BLaER1 treated with 17β-estradiol and CSF1 and Interleukin-3, amounts not matched to agents 10 nM and 100 nM (cell line): ENCODE results near the gene NPEPL1.

Experiments used
- H3K27ac ChIP-seq, 11 experiments: shearing (Covaris generic); formaldehyde crosslinking; 2 replicates each; pipeline ENCODE4 v1.8.1; 2022
- H3K27me3 ChIP-seq, 11 experiments: shearing (Covaris generic); formaldehyde crosslinking; 2 replicates each; pipeline ENCODE4 v1.8.1; 2022
- H3K36me3 ChIP-seq, 11 experiments: shearing (Covaris generic); formaldehyde crosslinking; 2 replicates each; pipeline ENCODE4 v1.8.1; 2022
- H3K4me1 ChIP-seq, 10 experiments: shearing (Covaris generic); formaldehyde crosslinking; 2 replicates each; pipeline ENCODE4 v1.8.1; 2022
- H3K4me2 ChIP-seq, 11 experiments: shearing (Covaris generic); formaldehyde crosslinking; 2 replicates each; pipeline ENCODE4 v1.8.1; 2022
- H3K4me3 ChIP-seq, 10 experiments: shearing (Covaris generic); formaldehyde crosslinking; 2 replicates each; pipeline ENCODE4 v1.8.1; 2022
- H3K9ac ChIP-seq, 11 experiments: shearing (Covaris generic); formaldehyde crosslinking; 2 replicates each; pipeline ENCODE4 v1.8.1; 2022
- H3K9me3 ChIP-seq, 11 experiments: shearing (Covaris generic); formaldehyde crosslinking; replicated peaks in 1 of 11; 2 replicates each; pipeline ENCODE4 v1.8.1; 2022
- H4K20me1 ChIP-seq, 11 experiments: shearing (Covaris generic); formaldehyde crosslinking; 2 replicates each; pipeline ENCODE4 v1.8.1; 2022
- Cebpa-rat ChIP-seq, 11 experiments: shearing (Covaris generic); IDR thresholded peaks; 2 replicates each; pipeline ENCODE4 v1.8.1; 2022

NPEPL1 gene

DNA sequence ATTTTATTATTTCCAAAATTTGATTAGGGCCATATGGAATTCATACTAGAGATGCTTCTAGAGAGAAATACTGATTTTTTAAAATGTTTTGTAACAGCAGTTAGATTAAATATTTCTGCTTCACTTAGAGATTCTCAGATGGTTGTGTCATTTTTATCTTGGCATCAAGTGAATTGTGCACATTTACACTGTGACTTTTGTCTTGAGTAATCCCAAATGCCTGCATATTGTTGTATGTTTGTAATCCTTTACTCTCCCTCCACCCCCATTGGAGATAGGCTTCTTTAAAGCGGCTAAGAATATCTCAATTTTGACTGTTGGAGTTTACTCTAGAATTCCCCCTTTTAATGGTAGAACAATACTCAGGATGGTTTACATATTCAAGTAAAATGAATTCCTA is 22.5 kb upstream of the NPEPL1 start:
- no peak overlapping the region for H3K9ac ChIP-seq
- H3K4me1 ChIP-seq, result peaks cover 0 to 9% (median 0%) of the 10 kb centered on the region in 10 experiments; a peak in 7 of 20 replicates
- no peak overlapping the region for H3K4me3 ChIP-seq
- no peaks in the 10 kb centered on the region for H3K27me3 ChIP-seq
- H3K27ac ChIP-seq, result no peak overlapping the region
- H3K9me3 ChIP-seq, result no peaks in the 10 kb centered on the region
- TF ChIP-seq Cebpa-rat (IDR thresholded peaks at IDR 0.05), result no peak
- no peak overlapping the region for H3K4me2 ChIP-seq
- peaks cover 81 to 100% (median 91%) of the 10 kb centered on the region in 11 experiments for H3K36me3 ChIP-seq
- peaks cover 34 to 75% (median 59%) of the 10 kb centered on the region in 11 experiments; a peak in 21 of 22 replicates for H4K20me1 ChIP-seq

DNA sequence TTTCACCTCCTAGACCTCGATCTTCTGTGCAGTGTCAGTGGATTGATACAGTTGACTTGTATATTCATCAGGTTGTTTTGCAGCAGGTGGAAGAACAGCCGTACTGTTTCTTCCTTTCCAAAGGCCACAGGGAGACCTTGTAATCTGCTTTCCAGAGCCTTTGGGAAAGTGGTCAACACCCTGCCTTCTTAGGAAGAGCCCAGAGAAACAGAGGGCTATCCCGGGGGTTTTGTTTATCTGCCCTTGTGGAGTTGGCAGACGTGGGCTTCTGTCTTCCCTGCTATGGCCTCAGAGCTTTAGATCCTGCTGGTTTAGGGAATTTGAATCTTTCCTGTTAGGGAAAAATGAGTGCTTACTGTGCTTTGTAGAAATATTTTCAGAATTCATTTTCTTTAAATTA is 21.9 kb upstream of the NPEPL1 start:
- Histone ChIP-seq H3K9ac (no peak overlapping the region), H3K4me1 (peaks cover 0 to 9% (median 0%) of the 10 kb centered on the region in 10 experiments; a peak in 7 of 20 replicates), H4K20me1 (peaks cover 33 to 70% (median 57%) of the 10 kb centered on the region in 11 experiments; a peak in 21 of 22 replicates), H3K4me3 (no peak overlapping the region), H3K27ac (no peak overlapping the region), H3K27me3 (no peaks in the 10 kb centered on the region), H3K36me3 (peaks cover 85 to 100% (median 91%) of the 10 kb centered on the region in 11 experiments), H3K9me3 (no peaks in the 10 kb centered on the region), H3K4me2 (no peak overlapping the region)
- no peak for TF ChIP-seq Cebpa-rat (IDR thresholded peaks at IDR 0.05)

GRCh38 chr20:58673119-58673518 is 19.5 kb upstream of the NPEPL1 start:
- Histone ChIP-seq H3K9me3 (no peaks in the 10 kb centered on the region), H3K27ac (no peak overlapping the region), H3K4me2 (no peak overlapping the region), H4K20me1 (peaks cover 11 to 54% (median 32%) of the 10 kb centered on the region in 11 experiments; a peak in 20 of 22 replicates), H3K36me3 (peaks cover 88 to 100% (median 94%) of the 10 kb centered on the region in 11 experiments), H3K27me3 (no peaks in the 10 kb centered on the region), H3K4me1 (peaks cover 0 to 9% (median 0%) of the 10 kb centered on the region in 10 experiments; a peak in 7 of 20 replicates), H3K4me3 (no peak overlapping the region), H3K9ac (no peak overlapping the region)
- TF ChIP-seq Cebpa-rat (IDR thresholded peaks at IDR 0.05), result no peak

GRCh38 chr20:58675146-58675584 is 17.4 kb upstream of the NPEPL1 start:
- Histone ChIP-seq H3K4me2 (no peak overlapping the region), H3K9me3 (no peaks in the 10 kb centered on the region), H3K27me3 (no peaks in the 10 kb centered on the region), H3K27ac (no peak overlapping the region), H3K4me3 (no peak overlapping the region), H3K9ac (no peak overlapping the region), H3K4me1 (no peaks in the 10 kb centered on the region), H4K20me1 (peaks cover 0 to 40% (median 20%) of the 10 kb centered on the region in 11 experiments; a peak in 16 of 22 replicates), H3K36me3 (peaks cover 89 to 100% (median 96%) of the 10 kb centered on the region in 11 experiments)
- TF ChIP-seq Cebpa-rat (IDR thresholded peaks at IDR 0.05), result no peak

GRCh38 chr20:58675641-58676040 is 17.0 kb upstream of the NPEPL1 start:
- Histone ChIP-seq H3K9ac (no peak overlapping the region), H4K20me1 (peaks cover 0 to 40% (median 18%) of the 10 kb centered on the region in 11 experiments; a peak in 16 of 22 replicates), H3K4me3 (no peak overlapping the region), H3K27ac (no peak overlapping the region), H3K27me3 (no peaks in the 10 kb centered on the region), H3K4me2 (no peak overlapping the region), H3K9me3 (no peaks in the 10 kb centered on the region), H3K4me1 (no peaks in the 10 kb centered on the region), H3K36me3 (peaks cover 89 to 100% (median 96%) of the 10 kb centered on the region in 11 experiments)
- TF ChIP-seq Cebpa-rat (IDR thresholded peaks at IDR 0.05), result no peak

DNA sequence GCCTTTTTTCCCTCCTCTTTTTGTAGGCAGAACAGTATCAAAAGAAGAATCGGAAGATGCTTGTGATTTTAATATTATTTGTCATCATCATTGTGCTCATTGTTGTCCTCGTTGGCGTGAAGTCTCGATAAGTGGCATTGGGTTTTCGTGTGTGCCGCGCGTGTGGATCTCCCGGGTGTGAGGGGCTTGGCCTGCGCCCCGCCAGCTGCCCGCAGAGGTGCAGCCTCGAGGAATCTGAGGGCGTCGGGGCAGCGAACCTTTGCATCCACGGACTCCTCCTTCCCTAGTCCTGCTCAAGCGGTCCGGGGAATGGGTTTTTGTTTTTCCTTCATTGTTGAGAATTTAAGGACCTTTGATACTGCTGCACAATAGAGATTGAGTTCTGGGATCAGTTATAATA is 16.4 kb upstream of the NPEPL1 start:
- no peak for TF ChIP-seq Cebpa-rat (IDR thresholded peaks at IDR 0.05)
- H4K20me1 ChIP-seq, result peaks cover 0 to 36% (median 14%) of the 10 kb centered on the region in 11 experiments; a peak in 14 of 22 replicates
- peaks cover 87 to 100% (median 94%) of the 10 kb centered on the region in 11 experiments for H3K36me3 ChIP-seq
- H3K27ac ChIP-seq, result no peak overlapping the region
- no peaks in the 10 kb centered on the region for H3K27me3 ChIP-seq
- H3K4me2 ChIP-seq, result no peak overlapping the region
- H3K9ac ChIP-seq, result no peak overlapping the region
- H3K9me3 ChIP-seq, result no peaks in the 10 kb centered on the region
- no peak overlapping the region for H3K4me3 ChIP-seq
- H3K4me1 ChIP-seq, result no peaks in the 10 kb centered on the region

DNA sequence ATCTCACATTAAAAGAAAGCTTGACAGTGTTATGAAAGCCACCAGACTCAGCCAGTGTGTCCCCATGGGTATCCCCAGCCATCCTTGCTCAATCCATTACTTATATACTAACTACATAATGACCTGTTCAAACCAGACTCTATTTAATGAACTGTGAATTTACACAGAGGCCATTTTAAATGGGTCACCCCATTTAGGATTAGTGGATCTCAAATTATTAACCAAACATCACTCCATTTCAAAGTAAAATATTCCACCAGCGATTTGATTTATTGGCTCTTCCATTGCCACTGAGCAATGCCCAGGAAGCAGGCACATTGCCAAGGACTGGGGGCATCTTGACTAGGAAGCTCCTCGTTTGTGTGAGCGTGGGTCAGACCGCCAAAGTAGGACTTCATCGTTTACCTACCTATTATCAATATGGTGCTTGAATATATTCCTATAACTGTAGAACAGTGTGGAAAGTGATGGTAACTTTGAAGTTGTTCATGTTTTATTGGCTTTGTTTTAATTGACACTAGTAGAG is 15.5 kb upstream of the NPEPL1 start:
- Histone ChIP-seq H4K20me1 (peaks cover 0 to 36% (median 14%) of the 10 kb centered on the region in 11 experiments; a peak in 12 of 22 replicates), H3K9me3 (no peaks in the 10 kb centered on the region), H3K4me2 (no peak overlapping the region), H3K4me3 (no peak overlapping the region), H3K27me3 (no peaks in the 10 kb centered on the region), H3K27ac (no peak overlapping the region), H3K9ac (no peak overlapping the region), H3K4me1 (no peaks in the 10 kb centered on the region), H3K36me3 (peaks cover 81 to 96% (median 89%) of the 10 kb centered on the region in 11 experiments)
- no peak for TF ChIP-seq Cebpa-rat (IDR thresholded peaks at IDR 0.05)

DNA sequence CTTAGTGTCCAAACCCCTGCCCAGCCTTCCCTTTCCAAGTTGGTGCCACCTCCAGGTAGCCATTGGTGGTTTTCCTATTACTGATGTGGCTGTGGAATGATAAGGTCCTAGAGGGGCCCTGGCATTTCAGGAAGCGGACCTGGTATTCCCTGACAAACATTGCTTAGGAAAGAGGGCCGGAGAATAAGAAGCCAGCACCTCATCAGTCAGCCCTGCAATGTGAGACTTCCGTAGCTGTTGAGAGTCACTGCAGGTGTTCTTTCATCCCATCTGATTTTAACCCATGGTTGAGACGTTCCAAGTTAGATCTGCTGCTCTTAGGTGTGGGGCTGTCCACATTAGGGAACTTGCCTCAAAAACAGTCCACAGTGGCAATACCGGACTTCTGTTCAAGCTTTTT is 14.8 kb upstream of the NPEPL1 start:
- TF ChIP-seq Cebpa-rat (IDR thresholded peaks at IDR 0.05), result no peak
- Histone ChIP-seq H3K27me3 (no peaks in the 10 kb centered on the region), H3K4me3 (no peak overlapping the region), H3K4me2 (no peak overlapping the region), H3K9ac (no peak overlapping the region), H3K4me1 (no peaks in the 10 kb centered on the region), H4K20me1 (peaks cover 0 to 32% (median 12%) of the 10 kb centered on the region in 11 experiments; a peak in 12 of 22 replicates), H3K27ac (no peak overlapping the region), H3K9me3 (no peaks in the 10 kb centered on the region), H3K36me3 (peaks cover 77 to 96% (median 83%) of the 10 kb centered on the region in 11 experiments)

GRCh38 chr20:58678806-58679205 is 13.8 kb upstream of the NPEPL1 start:
- Histone ChIP-seq H4K20me1 (peaks cover 0 to 32% (median 10%) of the 10 kb centered on the region in 11 experiments; a peak in 12 of 22 replicates), H3K4me2 (no peak overlapping the region), H3K4me3 (no peak overlapping the region), H3K36me3 (peaks cover 68 to 92% (median 75%) of the 10 kb centered on the region in 11 experiments), H3K9ac (no peak overlapping the region), H3K4me1 (no peaks in the 10 kb centered on the region), H3K9me3 (no peaks in the 10 kb centered on the region), H3K27me3 (no peaks in the 10 kb centered on the region), H3K27ac (no peak overlapping the region)
- TF ChIP-seq Cebpa-rat (IDR thresholded peaks at IDR 0.05), result no peak
